ENCODE data around the gene TOP3B.

- TF ChIP-seq CTCF (IDR thresholded peaks at IDR 0.05; ENCODE audit: low read length) (no peak), EZH2 (optimal IDR thresholded peaks at IDR 0.05; ENCODE audit: low read depth, low read length) (no peak)
Measured at GRCh38 chr22:21982338-21982965, at the start of gene TOP3B.
